ENCODE measurements around the gene ERICH6B. TPM values are rescaled to one million over a fixed set of nuclear protein-coding genes. Genes with fewer than 3 reads are reported as not detected.

ERICH6B gene
- total RNA-seq, 1 experiment from 2014 or later = not detected

- DNase-seq (ENCODE audit: low spot score) = peak; percentile 84
Measured at GRCh38 chr13:45500492-45501174, 114.9 kb downstream of the ERICH6B start.

GRCh38 chr13:45496942-45497341 is 118.6 kb downstream of the ERICH6B start:
- no peak for DNase-seq (ENCODE audit: low spot score)

- DNase-seq (ENCODE audit: low spot score) = no peak
Measured at GRCh38 chr13:45492538-45492937, 123.0 kb downstream of the ERICH6B start.

Other genes starting within 250 kb of the ERICH6B start
- gene SLC25A30, start 197.4 kb downstream of the ERICH6B start, total RNA-seq (2014; rRNA removed; shearing (Covaris generic)) = 3.1 and 5.0 TPM in 2 replicates
- gene COG3, start 150.8 kb downstream of the ERICH6B start, total RNA-seq (2014; rRNA removed; shearing (Covaris generic)) = 13.7 and 16.9 TPM in 2 replicates
- not detected in 2 replicates for gene CBY2, start 86.6 kb upstream of the ERICH6B start, total RNA-seq (2014; rRNA removed; shearing (Covaris generic))
- not detected in 2 replicates for gene SIAH3, start 236.0 kb upstream of the ERICH6B start, total RNA-seq (2014; rRNA removed; shearing (Covaris generic))